ENCODE measurements around the gene HESX1.

HESX1 gene

GRCh38 chr3:57166660-57167059, 33.1 kb downstream of the HESX1 start:
- DNase-seq, result no peak

- DNase-seq, result no peak
Observed at GRCh38 chr3:57165641-57166040, 34.1 kb downstream of the HESX1 start.

- peak; percentile 72 to 83 for DNase-seq
Observed at GRCh38 chr3:57164657-57165573, 34.9 kb downstream of the HESX1 start, which contains the start of gene IL17RD. Gene IL17RD, minus strand, starts transcription at chr3:57165353. Its CDS starts 67 bp downstream, at chr3:57165286.

DNA sequence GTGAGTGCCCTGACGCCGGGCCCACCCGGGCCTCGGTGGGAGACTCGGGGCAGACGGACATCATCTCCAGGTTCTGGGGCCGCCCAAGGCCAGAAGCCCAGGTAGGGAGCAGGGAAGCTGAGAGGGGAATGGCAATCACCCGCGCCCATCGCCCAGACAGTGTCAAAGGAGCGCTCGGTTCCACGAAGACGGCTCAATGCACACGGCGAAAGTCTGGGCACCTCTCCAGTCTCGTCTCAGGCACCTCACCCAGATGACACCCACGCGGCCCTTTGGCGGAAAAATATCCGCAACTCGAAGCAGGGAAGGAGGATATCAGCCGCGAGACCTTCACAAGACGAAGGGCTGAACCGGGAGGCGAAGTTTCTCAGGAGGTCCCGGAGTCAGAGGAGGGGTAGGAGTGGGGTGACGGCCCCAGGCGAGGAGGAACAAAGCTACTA, 35.5 kb downstream of the HESX1 start:
- DNase-seq, result no peak

DNA sequence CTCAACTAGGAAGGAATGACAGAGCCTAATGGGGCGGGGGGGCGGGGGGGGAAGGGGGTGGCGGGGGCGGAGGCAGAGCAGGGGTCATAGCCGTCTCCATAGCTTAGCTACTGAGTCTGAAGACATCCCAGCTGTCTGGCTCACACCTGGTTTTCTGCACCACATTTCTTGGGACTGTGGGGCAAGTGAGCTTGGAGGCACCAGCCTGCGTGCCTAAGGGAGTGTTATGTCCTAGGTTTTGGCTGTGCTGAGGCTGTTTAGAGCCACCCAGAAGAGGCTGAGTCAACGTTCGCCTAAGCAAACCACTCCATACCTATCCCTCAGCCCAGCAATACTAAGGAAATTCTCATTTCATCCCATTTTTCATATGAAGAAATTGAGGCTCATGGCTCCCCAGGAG, 36.0 kb downstream of the HESX1 start:
- no peak for DNase-seq

- DNase-seq, result no peak
Observed at GRCh38 chr3:57161915-57162314, 37.9 kb downstream of the HESX1 start.

DNA sequence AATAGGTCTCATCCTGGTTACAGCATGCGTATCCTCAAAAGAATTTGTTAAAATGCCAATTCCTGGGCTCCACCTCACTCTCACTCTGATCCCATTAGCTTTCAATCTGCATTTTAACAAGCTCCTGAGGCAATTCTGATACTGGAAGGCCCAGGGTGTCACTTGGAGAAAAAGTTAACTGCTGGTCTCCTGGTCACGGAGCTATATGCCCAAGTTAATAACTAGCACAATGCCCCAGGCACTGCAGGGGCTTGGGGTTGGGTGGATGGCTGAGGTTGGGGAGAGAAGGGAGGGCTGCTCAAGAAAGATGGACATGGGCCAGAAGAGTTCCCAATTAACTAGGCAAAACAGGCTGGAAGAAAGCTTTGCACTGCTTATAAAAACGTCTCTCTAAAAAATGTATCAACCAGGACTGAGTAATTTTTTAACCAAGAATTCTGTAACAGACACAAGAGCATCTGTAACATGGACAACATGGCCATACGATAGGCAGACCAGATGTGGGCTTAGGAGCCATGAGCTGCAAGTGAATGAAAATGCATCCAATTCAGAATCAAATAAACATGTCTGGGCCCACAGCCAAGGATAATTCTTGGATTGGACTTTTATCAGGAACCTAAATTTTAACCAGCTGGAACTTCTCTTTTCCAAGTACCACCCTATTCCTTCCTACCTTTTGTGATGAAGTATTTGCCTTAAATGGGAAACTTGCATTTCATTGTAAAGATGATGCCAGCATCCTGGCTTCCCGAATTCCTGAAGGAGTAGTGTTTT, 38.8 kb downstream of the HESX1 start:
- no peak for DNase-seq

DNA sequence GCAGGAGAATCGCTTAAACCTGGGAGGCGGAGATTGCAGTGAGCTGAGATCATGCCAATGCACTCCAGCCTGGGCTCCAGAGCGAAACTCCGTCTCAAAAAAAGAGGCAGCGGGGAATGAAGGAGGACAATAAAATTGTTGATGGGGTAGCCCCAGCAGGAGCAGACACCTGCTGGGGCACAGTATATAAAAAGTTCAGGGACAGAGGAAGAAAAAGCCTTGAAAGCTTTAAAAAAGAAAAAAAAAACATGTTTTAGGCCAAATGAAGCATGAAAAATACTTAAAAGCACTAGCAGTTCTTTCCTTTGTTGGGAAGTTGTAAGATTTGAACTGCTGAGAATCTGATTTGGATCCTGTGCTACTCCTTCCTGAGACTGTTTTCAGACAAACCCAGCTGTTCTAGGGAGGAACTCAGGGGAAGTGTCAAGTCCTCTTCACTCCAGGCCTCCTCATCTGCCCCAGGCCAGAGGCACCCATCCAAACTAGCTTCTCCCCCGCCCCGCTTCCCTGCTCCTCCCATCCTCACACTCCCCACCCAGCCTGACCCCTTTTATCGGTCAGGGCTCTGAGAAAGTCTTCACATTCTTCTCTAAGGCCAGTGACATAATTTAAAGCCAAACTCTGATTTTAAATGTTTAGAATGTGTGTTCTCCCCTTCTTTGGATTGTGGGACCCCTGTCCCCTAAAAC, 39.6 kb downstream of the HESX1 start:
- no peak for DNase-seq

DNA sequence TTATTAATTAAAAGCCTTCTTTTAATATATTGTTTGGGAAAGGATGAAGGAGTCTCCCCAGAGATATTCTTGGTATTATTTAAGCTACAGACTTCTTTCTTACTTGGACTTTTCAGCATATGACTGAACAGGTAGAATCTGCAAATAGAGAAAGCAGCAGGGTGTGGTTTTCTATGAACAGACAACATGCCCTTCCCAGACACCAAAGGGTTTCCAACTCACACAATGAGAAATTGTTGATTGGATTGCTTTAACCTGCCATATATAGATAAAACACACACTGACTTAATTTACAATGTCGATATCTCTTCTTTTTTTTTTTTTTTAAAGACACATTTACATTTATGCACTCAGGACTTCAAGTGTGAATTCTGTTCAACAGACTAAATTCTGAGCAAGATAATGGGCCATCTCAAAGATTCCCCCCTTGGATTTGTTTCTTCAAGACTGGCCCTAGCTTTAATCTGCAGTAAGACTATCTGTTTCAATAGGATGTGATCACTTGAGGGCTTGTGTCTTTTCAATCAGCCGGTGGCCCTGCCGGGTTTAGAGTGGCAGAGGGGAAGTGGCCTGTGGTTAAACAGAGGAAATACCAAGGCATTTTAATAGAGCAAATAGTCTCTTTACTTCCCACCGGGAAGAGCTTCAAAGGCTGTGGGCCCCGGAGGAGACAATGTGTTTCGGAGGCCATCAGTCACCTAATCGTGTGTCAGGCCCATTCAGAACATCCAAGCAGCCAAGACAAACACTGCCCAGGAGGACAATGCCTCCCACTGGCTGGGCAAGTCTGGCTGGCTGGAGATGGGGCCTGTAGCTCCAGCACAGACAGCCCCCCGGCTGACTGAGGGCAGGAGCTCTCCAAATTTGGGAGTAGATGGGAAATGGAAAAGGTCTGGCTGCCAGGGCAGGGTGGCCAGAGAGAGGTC, 40.7 kb downstream of the HESX1 start:
- DNase-seq, result peak in 1 of 2 donors; percentile 24

DNA sequence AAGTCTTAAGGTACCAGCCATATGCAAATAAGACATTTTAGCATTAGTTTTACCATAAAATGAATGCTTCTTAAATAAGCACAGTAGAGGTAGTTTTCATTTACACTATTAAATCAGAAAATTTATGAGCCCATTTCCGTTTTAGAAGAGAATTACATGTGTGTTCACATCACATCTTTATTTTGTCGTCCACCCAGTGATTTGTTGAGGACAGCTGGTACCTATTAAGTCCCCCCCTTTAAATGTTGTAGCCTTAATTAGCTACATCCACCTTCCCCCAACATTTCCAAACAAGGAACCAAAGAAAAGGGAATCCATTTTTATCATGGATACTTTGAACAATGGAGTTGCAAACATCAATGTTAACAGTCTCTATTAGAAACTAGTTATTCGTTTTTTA, 41.5 kb downstream of the HESX1 start:
- no peak for DNase-seq

DNA sequence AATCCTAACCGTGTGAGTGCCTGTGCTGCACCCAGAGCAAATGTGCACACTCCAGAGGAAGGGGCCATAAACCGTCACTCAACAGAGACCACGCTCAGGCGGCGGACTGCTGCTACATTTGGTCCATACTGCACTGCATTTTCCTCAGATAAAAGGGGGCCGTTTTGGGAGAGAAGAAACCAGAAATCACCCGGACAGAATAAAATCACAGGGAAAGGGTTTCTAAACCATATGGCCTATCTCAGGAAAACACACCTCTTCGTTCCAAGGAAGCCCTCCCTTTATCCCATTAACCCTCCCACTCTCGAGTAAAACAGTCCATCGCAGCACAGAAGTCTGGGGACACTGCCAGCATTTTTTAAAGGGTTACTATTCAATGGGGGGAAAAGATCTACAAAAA, 42.2 kb downstream of the HESX1 start:
- no peak for DNase-seq

GRCh38 chr3:57155310-57155643, 44.5 kb downstream of the HESX1 start:
- DNase-seq, result no peak

GRCh38 chr3:57154470-57155309, 45.1 kb downstream of the HESX1 start:
- no peak for DNase-seq

- DNase-seq, result no peak
Observed at GRCh38 chr3:57152151-57153143, 47.3 kb downstream of the HESX1 start.

GRCh38 chr3:57151749-57152148, 48.0 kb downstream of the HESX1 start:
- DNase-seq, result no peak

DNA sequence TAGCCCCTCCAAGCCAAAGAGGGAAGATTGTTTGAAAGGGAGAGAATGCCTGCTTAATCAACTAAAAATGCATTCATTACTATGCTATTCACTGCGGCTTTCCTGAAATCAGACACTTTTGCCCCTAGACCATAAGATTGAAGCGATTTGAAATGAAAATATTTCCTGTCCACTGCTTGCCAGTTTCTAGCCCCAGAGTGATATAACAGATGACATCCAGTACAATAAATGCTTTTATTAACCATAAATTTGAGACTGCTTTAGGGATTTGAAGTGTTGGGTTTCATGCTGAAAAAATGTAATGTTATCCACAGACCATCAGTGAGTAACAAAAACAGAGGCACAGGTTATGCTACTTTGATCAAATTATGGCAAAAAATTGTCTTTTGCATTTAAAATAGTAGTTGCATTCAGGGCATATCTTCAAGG, 48.7 kb downstream of the HESX1 start:
- DNase-seq, result no peak

- no peak for DNase-seq
Observed at GRCh38 chr3:57150113-57150581, 49.6 kb downstream of the HESX1 start.
